GM19035 (cell line): ENCODE results near the gene ZNF821.
A peak's percentile ranks its signal among the peaks of the same experiment; 100 is the strongest.
"Not testable (repeated sequence)": the region's sequence is repeated elsewhere in the genome, so short reads cannot be mapped to it uniquely, and the experiment has no call there.

Experiments
- ATAC-seq: cut with Tn5 transposase; IDR thresholded peaks from one replicate; pipeline ENCODE4 v1.9.1; 2021; ENCODE audit not compliant: unreplicated experiment

ZNF821 gene

DNA sequence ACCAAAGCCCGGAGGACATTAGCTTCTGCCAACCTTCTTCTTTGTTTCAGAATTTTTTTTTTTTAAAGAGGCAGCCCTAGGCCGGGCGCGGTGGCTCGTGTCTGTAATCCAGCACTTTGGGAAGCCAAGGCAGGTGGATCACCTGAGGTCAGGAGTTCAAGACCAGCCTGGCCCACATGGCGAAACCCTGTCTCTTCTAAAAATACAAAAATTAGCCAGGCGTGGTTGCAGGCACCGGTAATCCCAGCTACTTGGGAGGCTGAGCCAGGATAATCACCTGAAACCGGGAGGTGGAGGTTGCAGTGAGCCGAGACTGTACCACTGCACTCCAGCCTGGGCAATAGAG lies 66.9 kb downstream of the ZNF821 start:
- peak; percentile 3 for ATAC-seq

DNA sequence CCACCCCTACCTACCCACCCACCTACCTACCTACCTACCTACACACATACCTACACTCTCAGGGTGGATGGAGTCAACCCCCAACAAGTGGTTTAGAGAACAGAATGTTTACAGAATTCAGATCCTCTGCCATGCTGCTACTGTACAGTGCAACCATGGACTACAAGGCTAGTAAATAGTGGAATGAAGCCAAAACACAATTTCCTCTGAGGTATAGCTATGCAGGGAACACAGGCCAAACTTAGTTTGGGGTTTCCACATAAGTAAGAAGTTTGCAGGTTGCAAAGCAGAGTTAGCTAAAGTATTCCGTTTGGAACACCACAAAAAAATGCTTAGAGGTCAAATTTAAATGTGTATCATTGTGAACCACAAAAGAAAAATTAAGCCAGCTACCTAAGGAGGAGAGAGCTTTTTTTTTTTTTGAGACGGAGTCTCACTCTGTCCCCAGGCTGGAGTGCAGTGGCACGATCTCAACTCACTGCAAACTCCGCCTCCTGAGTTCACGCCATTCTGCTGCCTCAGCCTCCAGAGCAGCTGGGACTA lies 72.7 kb downstream of the ZNF821 start:
- no peak for ATAC-seq

DNA sequence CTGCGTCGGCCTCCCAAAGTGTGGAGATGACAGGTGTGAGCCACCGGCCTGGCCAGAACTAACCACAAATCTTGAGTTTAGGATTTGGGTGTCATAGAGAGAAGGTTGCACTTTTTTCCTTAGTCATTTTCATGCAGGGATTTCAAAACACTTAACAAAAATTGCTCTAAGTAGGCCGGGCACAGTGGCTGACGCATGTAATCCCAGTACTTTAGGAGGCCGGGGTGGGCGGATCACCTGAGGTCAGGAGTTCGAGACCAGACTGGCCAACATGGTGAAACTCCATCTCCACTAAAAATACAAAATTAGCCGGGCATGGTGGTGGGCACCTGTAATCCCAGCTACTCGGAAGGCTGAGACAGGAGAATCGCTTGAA lies 73.8 kb downstream of the ZNF821 start:
- ATAC-seq, result not testable (repeated sequence)
